K562 (cell line): ENCODE measurements around the gene HEXD.
"Not testable (repeated sequence)": the region's sequence is repeated elsewhere in the genome, so short reads cannot be mapped to it uniquely, and the experiment has no call there.

Source experiments
- HMGXB4 ChIP-seq: sonication (generic); formaldehyde crosslinking; IDR thresholded peaks from 2 replicates; pipeline ENCODE4 v1.8.1; 2023; ENCODE audit warnings: mild to moderate bottlenecking, missing genetic modification reagents
- POLR2A ChIP-seq: fragments of 450-650 bp; conservative IDR thresholded peaks from 2 replicates; pipeline ENCODE4 v1.6.1; 2016

GRCh38 chr17:82453706-82454105 lies 35.6 kb downstream of the HEXD start:
- not testable (repeated sequence) for TF ChIP-seq POLR2A; HMGXB4 (CRISPR knock-in tag)
